ENCODE data around the gene CDK7.
"Not testable (repeated sequence)": the region's sequence is repeated elsewhere in the genome, so short reads cannot be mapped to it uniquely, and the experiment has no call there.

Gene CDK7

DNA sequence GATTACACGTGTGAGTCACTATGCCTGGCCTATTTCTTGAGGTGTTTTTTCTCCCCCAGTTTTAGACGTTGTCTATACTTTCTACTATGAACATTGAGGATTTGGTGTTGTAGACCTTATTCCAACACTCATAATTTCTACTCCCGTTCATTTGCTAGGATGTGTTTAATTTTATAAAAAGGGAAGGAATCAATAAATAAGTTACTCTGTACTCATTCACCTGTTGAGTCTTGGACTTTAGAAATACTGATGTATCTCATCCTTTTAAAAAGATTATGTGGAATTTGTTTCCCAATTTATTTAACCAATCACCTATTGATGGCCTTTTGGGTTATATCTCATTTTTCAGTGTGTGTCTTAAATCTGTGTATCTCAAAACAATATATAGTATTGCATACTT, 3.2 kb downstream of the CDK7 start:
- no peak for DNase-seq

DNA sequence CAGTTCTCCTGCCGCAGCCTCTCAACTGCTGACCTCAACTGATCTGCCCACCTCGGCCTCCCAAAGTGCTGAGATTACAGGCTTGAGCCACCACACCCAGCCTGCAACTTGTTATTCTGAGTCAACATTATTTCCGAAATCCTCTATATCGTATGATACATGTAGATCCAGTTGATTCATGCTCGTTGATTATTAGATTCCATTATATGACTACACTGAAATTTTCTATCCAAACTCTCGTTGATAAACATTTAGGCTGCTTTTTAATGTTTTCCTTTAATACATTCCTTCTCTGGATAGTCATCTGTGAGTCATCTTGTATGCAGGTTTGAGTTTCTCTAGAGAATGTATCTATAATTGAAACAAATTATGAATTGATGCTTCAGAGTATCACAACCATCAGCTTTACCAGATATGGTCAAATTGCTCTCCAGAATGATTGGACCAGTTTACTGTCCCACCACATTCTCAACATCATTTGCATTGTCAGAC, 4.1 kb downstream of the CDK7 start:
- DNase-seq, result no peak

DNA sequence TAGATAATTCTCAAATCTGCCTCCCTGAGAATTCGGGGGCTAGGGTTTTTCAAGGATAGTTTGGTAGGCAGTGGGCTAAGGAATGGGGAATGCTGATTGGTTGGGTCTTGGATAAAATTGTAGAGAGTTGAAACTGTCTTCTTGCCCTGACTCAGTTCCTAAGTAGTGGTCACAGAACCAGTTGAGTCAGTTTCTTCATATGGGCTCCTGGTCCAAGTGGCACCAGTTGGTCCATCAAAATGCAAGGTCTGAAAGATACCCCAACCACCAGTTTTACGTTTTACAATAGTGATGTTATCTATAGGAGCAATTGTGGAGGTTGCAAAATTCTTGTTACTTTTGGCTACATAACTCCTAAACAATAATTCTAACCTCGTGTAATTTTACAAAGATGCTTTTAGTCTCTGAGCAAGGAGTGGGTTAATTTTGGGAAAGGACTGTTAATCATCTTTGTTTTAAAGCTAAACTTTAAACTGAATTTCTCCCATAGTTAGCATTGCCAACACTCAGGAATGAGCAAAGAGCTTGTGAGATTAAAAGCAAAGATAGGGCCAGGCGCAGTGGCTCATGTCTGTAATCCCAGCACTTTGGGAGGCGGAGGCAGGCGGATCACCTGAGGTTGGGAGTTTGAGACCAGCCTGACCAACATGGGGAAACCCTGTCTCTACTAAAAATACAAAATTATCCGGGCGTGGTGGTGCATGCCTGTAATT, 7.7 kb downstream of the CDK7 start:
- no peak for DNase-seq

DNA sequence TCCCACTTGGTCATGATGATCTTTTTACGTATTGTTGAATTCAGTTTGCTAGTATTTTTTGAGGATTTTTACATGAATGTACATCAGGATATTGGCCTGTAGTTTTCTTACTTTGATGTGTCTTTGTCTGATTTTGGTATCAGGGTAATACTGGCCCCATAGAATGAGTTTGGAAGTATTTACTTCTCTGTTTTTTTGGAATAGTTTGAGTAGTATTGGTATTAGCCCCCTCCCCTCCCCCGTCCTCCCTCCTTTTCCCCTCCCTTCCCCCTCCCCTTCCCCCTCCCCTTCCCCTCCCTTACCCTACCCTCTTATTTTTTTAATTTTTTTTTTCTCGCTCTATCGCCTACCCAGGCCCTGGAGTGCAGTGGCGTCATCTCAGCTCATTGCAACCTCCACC, 10.3 kb downstream of the CDK7 start:
- DNase-seq, result no peak

DNA sequence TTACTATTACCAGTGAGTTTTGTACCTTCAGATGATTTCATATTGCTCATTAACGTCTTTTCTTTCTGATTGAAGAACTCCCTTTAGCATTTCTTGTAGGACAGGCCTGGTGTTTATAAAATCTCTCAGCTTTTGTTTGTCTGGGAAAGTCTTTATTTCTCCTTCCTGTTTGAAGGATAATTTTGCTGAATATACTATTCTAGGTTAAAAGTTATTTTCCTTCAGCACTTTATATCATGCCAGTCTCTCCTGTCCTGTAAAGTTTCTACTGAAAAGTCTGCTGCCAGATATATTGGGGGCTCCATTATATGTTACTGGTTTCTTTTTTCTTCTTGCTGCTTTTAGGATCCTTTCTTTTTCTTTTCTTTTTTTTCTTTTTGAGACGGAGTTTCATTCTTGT, 13.3 kb downstream of the CDK7 start:
- no peak for DNase-seq

DNA sequence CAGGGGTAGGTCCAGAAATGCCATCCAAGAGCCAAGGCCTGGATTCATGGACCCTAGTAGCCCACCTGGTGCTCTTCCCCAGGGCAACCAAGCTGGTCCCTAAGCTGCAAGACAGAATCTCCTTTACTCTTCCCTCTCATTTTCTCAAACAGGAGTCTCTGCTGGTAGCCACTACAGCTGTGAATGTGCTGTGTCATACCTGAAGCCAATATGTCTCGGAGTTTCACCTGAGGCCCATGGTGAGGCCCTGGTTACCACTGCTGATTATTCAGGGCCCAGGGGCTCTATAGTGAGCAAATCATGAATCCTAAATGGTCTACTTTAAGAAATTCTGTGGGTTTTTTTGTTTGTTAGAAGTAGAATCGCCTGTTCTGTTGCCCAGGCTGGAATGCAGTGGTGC, 15.9 kb downstream of the CDK7 start:
- no peak for DNase-seq

DNA sequence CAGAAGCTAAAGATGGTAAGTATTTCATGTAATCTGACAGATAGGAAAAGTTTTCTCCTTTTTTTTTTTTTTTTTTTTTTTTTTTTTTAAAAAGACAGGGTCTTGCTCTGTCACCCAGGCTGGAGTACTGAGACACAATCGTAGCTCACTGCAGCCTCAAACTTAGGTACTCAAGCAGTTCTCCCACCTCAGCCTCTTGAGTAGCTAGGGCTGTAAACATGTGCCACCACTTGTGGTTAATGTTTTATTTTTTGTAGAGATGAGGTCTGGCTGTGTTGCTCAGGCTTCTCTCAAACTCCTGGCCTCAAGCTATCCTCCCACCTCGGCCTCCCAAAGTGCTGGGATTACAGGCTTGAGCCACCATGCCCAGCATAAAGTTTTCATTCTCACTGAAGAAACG, 17.8 kb downstream of the CDK7 start:
- DNase-seq, result no peak

DNA sequence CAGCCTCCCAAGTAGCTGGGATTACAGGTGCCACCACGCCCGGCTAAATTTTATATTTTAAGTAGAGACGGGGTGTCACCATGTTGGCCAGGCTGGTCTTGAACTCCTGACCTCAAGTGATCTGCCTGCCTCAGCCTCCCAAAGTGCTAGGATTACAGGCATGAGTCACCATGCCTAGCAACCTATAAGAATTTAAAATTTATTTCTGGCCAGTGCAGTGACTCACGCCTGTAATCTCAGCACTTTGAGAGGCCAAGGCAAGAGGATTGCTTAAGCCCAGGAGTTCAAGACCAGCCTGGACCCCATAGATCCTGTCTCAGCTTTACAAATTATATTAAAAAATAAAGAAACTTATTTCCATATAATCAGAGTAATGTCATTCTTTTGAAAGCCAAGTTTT, 21.3 kb downstream of the CDK7 start:
- DNase-seq, result not testable (repeated sequence)

DNA sequence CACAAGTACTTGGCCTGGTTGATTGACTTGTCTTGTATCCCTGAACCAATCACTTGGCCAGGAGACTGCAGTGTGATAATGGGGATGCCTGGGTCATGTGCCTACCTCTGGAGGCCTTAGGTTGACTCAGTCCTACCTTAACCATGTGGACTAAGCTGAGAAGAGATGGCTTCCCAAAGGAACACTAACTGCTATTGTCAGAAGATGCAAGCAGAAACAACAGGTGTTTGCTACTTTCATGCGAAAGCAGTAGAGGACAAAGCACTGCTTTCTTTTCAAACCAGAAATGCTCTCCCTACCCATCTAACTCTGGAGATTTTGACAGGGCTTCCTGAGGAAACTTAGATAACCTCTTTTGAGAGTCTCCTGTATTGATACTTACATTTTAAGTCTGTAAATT, 22.9 kb downstream of the CDK7 start:
- no peak for DNase-seq

DNA sequence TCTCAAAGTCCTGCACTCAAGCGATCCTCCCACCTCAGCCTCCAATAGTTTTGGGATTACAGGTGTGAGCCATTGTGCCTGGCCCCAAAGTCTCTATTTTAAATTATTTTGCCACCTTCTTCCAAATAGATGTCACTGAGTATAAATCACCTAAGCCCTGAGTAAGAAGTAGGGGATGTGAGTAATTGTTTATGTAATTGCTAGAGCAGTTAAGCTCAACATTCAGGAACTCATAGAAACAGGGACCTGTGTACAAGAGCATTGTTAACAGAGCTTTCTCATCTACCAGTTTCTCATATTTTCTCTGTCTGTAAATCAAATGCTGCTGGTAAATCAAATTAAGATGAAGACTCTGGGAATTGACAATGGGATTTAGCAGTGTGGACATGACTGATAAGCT, 26.3 kb downstream of the CDK7 start:
- no peak for DNase-seq

DNA sequence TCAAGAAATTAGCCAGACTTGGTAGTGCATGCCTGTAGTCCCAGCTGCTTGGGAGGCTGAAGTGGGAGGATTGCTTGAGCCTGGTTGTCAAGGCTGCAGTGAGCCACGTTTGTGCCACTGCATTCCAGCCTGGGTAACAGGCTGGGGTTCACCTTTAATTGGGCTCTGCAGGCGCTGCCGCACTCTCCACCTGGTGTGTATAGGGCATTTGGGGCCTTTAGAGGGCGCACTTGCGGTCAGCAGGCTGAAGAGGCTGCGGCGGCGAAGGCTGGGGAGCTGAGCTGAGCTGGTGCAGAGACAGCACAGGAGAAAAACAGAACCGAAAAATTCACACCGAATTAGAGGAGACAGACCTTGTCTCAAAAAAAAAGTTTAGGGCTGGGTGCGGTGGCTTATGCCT, 31.2 kb downstream of the CDK7 start:
- no peak for DNase-seq

DNA sequence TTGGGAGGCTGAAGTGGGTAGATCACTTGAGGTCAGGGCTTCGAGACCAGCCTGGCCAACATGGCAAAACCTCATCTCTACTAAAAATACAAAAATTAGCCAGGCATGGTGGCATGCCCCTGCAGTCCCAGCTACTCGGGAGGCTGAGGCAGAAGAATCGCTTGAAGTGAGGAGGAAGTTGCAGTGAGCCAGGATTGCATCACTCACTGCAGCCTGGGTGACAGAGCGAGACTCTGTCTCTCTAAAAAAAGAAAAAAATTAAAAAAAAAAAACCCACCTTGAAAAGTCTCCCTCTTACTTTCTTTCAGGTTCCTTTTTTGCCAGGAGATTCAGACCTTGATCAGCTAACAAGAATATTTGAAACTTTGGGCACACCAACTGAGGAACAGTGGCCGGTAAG, 34.2 kb downstream of the CDK7 start:
- DNase-seq, result no peak

DNA sequence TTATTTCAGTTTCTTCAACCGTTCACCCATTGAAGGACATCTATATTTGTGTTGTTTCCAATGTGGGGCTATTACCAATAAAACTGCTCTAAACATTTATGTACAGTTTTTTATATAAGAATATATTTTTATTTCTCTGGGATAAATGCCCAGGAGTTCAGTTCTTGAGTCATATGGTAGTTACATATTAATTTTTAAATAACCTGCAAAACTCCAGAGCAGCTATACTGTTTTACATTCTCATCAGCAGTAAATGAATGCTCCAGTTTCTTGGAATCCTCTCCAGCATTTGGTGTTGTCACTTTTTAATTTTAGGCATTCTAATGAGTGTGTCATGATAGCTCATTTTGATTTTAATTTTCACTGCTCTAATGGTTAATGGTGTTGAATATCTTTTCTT, 36.2 kb downstream of the CDK7 start:
- no peak for DNase-seq

DNA sequence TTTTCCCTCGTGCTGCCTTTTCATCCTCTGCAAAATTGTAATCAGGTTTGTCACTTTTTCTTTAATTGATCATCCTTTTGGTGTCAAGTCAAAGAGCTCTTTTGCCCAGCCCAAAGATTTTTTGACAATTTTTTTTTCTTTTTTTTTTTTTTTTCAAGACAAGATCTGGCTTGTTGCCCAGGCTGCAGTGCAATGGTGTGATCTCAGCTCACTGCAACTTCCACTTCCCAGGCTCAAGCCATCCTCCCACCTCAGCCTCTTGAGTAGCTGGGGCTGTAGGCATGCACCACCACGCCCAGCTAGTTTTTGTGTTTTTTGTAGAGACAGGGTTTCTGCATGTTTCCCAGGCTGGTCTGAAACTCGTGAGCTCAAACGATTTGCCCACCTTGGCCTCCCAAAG, 36.7 kb downstream of the CDK7 start:
- DNase-seq, result no peak

DNA sequence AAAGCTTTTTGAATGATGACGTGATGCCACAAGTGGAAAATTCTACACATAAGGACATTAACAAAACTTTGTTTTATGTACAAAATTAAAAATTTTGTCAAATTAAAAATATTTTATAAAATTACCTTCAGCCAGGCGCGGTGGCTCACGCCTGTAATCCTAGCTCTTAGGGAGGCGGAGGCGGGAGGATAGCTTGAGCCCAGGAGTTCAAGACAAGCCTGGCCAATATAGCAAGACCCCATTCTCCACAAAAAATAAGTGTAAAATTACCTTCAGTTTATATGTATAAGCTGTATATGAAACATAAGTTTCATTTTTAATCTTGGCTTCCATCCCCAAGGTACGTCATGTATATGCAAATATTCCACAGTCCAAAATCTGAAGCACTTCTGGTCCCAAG, 40.9 kb downstream of the CDK7 start:
- no peak for DNase-seq

DNA sequence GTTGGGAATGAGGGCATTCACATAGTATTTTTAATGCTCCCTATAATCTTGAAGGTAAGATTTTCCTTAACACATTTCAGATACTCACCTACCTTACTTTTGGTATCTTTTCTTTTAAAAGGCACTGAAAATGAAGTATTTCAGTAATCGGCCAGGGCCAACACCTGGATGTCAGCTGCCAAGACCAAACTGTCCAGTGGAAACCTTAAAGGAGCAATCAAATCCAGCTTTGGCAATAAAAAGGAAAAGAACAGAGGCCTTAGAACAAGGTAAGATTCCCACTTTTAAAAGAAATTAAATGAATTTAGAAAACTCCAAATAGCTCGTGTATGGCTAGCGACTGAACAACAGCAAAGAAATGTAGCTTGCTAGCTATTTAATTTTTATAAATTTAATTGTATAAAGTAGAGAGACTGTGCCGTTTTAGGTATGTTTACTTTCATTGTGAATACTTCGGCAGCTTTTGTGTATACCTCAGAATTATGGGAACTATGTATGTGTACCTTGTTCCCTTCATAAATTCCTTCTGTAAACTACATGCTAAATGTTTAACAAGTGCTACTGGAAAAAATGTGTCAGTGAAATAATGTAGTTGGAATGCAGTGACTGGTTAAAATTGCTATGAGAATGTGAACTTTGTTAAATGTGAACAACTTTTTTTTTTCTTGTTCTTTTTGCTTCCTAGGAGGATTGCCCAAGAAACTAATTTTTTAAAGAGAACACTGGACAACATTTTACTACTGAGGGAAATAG, 41.9 kb downstream of the CDK7 start:
- no peak for DNase-seq

DNA sequence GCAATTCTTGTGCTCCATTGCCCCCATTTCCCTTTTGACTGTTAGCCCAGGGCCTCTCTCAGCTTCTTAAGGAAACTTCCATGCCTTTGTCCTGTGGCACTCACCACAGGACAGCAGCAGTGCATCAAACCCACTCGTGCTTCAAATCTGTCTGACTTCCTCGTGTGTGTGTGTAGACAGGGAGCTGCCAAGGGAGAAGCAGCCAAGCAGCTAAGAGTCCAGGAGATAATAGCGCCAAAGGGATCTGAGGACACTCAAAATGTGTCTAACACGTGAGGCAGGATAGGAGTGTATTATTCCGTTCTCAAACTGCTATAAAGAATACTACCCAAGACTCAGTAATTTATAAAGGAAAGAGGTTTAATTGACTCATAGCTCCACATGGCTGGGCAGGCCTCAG, 44.8 kb downstream of the CDK7 start:
- no peak for DNase-seq

DNA sequence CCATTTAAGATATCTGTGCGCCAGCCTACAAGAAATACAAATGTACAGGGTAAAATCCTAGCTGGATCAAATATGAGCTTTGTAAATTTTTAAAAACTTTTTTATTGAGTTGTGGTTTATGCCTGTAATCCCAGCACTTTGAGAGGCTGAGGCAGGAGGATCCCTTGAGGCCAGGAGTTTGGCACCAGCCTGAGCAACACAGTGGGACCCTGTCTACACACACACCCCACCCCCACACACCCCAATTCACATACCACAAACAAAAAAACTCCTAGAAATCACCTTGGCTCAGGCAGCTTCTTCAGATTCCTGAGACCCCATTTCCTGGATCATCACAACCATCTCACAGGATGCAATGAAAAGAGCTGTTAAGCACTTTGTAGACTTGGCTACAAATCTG, 46.4 kb downstream of the CDK7 start:
- no peak for DNase-seq

DNA sequence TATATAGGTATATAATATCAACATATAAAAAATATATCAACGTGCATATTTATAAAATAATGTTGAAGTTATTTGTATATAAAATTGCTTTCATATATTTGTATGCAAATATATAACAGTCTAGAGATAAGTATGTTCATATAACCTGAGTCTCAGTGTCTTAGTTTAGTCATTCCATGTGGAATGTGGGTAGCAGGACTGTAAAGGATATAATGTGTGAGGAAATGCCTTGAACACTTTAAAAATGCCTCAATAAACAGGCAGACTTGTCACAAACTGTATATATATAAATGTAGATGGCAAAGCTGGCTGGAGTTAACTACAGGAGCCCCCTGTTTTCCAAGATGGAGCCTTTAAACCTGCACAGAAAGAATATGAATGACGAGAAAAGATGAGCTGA, 49.5 kb downstream of the CDK7 start:
- no peak for DNase-seq

DNA sequence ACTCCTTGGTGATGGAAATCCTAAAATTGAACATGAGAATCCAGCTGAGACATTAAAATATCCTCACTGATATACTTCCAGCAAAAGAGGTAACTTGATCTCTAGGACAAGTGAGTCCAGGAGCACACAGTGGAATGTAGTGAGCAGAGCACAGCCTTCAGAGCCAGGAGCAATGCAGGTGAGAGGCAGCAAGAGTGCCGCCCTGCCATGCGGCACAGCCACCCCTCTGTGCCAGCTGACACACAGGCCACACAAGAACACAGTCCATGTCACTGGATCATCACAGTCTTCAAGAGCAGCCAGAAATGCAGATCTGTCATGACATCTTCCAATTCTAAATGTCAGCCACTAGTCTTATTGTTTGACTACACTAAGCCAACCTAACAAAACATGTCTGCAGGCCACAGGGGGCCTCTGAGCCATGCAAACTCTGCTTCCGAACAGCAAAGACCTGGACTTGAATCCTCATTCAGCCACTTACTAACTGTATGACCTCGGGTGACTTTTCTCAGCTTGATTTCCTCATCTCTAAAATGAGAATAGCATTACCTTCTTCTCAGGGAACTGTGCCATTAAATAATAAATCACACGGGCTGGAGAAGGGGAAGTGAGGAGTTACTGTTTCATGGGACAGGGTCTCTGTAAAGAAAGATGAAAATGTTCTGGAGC, 50.9 kb downstream of the CDK7 start:
- no peak for DNase-seq

DNA sequence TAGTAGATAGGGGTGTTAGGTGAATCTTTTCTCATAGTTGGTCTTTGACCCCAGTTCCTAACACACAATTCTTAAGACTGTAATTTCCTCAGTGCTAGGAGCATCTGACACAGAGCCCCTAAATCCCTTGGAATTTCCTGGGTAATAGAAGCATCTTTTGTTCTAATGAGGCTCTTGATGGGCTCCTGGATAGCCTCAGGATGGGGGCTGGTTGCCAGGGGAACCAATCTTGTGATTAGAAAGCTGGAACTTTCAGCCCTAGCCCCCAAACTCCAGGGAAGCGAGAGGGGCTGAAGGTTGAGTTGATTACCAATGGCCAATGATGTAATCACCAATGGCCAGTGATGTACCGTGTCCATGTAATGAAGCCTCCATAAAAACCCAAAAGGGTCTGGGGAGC, 53.4 kb downstream of the CDK7 start:
- DNase-seq, result no peak

DNA sequence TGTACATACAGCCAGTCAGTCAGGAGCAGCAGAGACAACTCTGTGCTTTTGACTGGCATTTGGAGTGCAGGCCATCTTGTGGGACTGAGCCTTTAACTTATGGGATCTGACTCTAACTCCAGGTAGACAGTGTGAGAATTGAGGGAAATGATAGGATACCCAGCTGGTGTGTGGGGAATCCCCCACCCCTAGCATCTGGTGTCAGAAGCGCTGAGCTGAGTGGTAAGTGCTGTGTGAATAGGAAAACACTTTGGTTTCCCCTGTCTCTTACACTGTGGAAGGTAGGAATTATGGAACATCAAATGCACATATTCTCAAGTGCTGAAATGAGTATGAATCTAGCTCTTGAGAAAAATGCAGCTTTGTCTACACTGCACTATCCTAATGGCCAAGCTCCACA, 54.0 kb downstream of the CDK7 start:
- no peak for DNase-seq

DNA sequence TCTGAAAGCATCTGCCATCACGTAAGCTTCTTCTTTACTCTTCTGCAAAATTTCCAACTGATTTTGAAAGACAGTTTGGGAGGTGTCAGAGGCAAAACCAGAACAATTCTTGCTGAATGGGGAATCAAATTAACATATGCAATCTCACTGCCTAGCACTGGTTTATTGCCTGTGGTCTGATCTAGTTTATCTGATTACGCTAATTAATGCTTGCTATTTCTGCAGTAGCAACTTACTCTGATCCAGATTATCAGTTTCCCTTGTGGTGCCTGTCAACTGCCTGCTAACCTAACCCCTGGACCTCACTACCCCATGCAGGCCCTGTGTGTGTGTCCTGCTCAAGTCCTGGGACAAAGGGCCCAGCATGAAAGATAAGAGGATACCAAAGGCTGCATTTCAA, 57.6 kb downstream of the CDK7 start:
- DNase-seq, result no peak

DNA sequence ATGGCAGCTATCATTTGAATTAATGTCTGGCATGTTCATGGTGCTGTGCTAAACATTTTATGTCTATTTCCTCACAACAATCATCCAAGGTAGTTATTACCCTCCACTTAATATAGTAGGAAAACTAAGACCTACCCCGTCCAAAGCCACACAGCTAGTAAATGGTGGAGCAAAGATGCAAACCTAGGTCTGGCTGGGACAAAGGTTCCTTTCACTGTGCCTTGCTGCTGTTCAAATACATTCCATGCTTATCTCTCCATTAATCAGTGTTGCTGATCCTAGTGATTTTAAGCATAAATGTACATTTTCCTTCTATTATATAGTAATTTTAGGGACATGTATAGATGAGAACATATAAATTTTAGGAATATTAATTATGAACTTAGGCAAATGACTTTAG, 59.2 kb downstream of the CDK7 start:
- no peak for DNase-seq

Measured in NCI-H2029 (cell line).